Choroid plexus epithelial cell (primary cell): Measurements from ENCODE around the gene ANGPTL8.
A peak's percentile ranks its signal among the peaks of the same experiment; 100 is the strongest.

Experiments
- DNase-seq: peaks from one replicate; pipeline ENCODE4 v3.0.0-alpha.2; 2010; ENCODE audit warnings: low read depth
- H3K4me3 ChIP-seq: 2 replicates; pipeline ENCODE4 v1.5.1; 2011; ENCODE audit warnings: low read depth, mild to moderate bottlenecking, control low read depth, low read length, moderate library complexity
- TF ChIP-seq, protein P1 (sequence below): conservative IDR thresholded peaks from 2 replicates; pipeline ENCODE4 v1.5.1; 2011; ENCODE audit warnings: low read depth, mild to moderate bottlenecking, control low read depth, inconsistent platforms, low read length, moderate library complexity

Gene ANGPTL8, protein sequence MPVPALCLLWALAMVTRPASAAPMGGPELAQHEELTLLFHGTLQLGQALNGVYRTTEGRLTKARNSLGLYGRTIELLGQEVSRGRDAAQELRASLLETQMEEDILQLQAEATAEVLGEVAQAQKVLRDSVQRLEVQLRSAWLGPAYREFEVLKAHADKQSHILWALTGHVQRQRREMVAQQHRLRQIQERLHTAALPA

DNA sequence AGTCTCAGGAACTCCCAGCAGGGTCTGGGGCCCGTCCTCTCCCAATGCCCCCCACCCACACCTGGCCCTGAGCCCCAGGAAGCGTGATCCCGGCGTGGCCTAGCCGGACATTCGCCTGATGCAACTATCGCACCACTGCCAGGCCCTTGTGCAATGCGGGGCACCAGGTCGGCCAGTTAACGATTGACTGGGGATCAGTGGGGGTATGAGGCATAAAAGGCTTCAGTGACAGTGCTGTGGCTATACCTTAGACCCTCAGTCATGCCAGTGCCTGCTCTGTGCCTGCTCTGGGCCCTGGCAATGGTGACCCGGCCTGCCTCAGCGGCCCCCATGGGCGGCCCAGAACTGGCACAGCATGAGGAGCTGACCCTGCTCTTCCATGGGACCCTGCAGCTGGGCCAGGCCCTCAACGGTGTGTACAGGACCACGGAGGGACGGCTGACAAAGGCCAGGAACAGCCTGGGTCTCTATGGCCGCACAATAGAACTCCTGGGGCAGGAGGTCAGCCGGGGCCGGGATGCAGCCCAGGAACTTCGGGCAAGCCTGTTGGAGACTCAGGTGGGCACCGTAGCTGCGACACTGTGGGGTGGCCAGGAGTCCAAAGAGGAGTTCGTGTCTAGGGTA lies at the start of gene ANGPTL8:
Gene ANGPTL8, plus strand, starts transcription at position 243 of the 624 bp plus-strand sequence. Its CDS starts 19 bp downstream, at position 262.
- TF ChIP-seq, protein P1, sequence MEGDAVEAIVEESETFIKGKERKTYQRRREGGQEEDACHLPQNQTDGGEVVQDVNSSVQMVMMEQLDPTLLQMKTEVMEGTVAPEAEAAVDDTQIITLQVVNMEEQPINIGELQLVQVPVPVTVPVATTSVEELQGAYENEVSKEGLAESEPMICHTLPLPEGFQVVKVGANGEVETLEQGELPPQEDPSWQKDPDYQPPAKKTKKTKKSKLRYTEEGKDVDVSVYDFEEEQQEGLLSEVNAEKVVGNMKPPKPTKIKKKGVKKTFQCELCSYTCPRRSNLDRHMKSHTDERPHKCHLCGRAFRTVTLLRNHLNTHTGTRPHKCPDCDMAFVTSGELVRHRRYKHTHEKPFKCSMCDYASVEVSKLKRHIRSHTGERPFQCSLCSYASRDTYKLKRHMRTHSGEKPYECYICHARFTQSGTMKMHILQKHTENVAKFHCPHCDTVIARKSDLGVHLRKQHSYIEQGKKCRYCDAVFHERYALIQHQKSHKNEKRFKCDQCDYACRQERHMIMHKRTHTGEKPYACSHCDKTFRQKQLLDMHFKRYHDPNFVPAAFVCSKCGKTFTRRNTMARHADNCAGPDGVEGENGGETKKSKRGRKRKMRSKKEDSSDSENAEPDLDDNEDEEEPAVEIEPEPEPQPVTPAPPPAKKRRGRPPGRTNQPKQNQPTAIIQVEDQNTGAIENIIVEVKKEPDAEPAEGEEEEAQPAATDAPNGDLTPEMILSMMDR = no peak
- no peak within 1 kb of the TSS for H3K4me3 ChIP-seq
- DNase-seq = no peak

DNA sequence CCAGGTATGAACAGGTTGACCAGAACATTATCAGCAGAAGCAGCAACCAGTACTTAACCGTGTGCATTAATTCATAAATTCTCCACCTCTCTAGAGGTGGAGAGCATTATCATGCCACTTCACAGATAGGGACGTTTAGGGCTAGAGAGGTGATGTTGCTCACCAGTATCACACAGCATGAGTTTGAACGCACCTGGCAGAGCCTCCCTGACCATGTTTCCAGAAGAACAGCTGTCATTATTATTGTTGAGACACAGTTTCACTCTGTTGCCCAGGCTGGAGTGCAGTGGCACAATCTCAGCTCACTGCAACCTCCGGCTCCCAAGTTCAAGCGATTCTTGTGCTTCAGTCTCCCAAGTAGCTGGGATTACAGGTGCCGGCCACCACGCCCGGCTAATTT lies 48.9 kb upstream of the ANGPTL8 start:
- H3K4me3 ChIP-seq = no peak overlapping the region
- TF ChIP-seq, protein P1 = no peak
- no peak for DNase-seq

DNA sequence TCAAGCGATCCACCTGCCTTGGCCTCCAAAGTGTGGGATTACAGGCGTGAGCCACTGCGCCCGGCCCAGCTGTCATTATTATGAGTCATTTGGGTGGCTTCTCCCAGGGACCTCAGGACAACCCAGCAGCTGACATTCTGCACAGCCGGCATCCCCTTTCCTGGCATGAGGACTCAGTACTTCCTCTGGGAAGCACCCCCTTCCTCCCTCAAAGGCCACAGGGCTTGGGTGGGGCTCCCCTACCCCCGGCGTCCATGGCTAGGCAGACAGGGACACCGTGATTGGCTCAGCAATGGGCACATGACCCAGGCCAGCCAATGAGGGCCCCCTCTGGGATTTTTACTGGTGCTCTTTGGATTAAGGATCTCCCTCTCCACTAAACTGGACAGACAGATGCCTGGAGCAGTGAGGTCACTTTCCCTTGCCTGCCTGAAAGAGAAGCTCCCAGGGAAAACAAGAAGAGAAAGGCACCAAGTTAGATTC lies 48.1 kb upstream of the ANGPTL8 start:
- TF ChIP-seq, protein P1 = no peak
- no peak overlapping the region for H3K4me3 ChIP-seq
- DNase-seq = peak; percentile 59

DNA sequence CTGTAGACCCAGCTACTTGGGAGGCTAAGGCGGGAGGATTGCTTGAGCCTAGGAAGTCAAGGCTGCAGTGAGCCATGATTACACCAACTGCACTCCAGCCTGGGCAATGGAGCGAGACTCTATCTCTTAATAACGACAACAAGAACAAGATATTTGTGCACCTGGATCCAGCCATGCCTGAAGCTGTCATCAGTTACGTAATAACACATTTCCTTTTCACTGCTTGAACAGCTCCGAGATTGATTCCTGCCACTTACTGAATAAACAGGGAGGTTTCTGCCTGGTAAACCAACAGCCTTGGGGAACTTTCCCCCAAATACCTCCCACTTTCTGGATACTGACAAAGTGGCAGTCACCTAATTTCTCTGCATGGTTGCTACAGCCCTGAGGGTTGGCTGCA lies 47.5 kb upstream of the ANGPTL8 start:
- no peak for DNase-seq

DNA sequence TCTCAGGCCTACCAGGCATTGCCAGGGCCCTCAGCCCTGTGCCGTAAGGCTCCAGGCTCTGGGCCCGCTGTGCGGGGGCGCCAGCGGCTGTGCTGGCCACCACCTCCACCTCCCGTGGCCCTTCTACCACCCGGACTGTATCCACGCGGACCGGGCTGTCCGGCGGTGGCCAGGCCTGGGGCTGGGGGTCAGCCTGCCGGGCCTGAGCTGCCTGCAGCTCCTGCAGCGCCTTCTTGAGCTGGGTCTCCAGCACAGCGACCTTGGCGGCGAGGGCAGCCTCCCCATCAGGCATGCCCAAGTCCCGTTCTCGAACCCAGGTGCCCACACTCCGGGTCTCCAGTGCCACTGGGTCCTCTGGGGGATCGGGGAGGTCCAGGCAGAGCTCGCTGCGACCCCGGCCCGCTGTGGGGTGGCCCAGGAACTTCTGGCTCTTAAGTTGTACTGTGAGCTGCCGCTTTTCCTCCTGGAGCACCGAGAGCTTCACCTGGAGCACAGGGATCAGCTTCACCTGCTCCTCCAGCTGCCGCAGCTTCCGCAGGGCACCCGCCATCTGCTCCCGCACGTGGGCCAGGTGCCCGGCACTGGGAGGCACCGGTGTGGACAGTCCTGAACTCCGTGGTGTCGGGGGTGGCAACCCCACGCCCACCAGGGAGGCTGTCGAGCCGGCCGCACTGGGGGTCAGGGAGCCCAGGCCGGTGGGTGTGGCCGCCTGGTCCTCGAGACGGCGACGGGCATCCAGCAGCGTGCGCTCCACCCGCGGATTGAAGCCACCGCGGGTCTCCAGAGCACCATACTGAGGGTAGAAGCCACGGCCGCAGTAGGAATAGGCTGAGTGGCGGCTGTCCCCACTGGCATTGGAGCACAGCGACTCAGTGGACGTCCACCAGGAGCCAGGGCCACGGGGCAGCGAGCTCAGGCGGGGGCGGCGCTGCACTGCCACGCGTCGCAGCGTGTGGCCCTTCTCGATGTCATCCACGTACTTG lies 46.2 kb upstream of the ANGPTL8 start:
- no peak for DNase-seq
- TF ChIP-seq, protein P1 = no peak
- no peak overlapping the region for H3K4me3 ChIP-seq

More for the DNA sequence above, 47.5 kb upstream of the ANGPTL8 start:
- H3K4me3 ChIP-seq = no peak overlapping the region
- TF ChIP-seq, protein P1 = no peak

DNA sequence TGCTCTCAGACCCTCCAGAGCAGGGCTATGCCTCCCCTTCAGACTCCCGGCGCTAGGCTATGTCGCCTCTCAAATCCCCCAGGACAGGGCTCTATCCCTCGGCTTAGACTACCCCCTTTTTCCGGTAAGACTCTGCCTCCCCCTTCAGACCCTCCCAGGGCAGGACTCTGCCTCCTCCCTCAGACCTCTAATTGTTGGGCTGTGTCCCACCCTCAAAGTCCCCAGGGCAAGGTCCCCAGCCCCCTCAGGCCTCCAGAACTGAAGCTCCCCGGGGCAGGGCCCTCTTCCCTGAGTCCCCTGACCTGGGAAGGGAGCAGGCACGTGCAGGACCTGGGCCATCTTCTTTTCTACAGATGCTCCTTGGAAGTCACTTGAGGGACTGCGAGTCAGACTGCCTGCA lies 45.2 kb upstream of the ANGPTL8 start:
- DNase-seq = no peak
- peak overlapping the region; percentile 52 for H3K4me3 ChIP-seq
- TF ChIP-seq, protein P1 = no peak
